GM23338 (cell line): ENCODE data around the gene IPO13. TPM values are rescaled to one million over a fixed set of nuclear protein-coding genes. Genes with fewer than 3 reads are reported as not detected.
A peak's percentile ranks its signal among the peaks of the same experiment; 100 is the strongest.

ENCODE experiments used
- ATAC-seq: fragments of 200-7000 bp; cut with Tn5 transposase; 3 replicates; pipeline ENCODE4 v1.9.1; 2020
- DNase-seq: peaks from one replicate; pipeline ENCODE4 v3.0.0-alpha.2; 2015; ENCODE audit warnings: low spot score
- H2AFZ ChIP-seq: fragments of 200-600 bp; sonication (generic); 2 replicates; pipeline ENCODE4 v1.8.0; 2016; ENCODE audit warnings: antibody characterized with exemption, mild to moderate bottlenecking, moderate library complexity
- H3F3A ChIP-seq: fragments of 200-600 bp; sonication (generic); replicated peaks from 2 replicates; pipeline ENCODE4 v1.8.0; 2017; ENCODE audit warnings: antibody characterized with exemption, mixed run types, low read depth
- H3K27ac ChIP-seq: fragments of 200-600 bp; sonication (generic); 2 replicates; pipeline ENCODE4 v1.6.1; 2016; ENCODE audit warnings: low read depth
- H3K27me3 ChIP-seq: fragments of 200-600 bp; sonication (generic); 2 replicates; pipeline ENCODE4 v1.8.0; 2016; ENCODE audit warnings: mild to moderate bottlenecking, mixed run types, moderate library complexity; ENCODE audit not compliant: insufficient read depth
- H3K36me3 ChIP-seq: fragments of 200-600 bp; sonication (generic); 2 replicates; pipeline ENCODE4 v1.8.0; 2016; ENCODE audit warnings: mild to moderate bottlenecking; ENCODE audit not compliant: insufficient read depth
- H3K4me1 ChIP-seq: fragments of 200-600 bp; sonication (generic); 2 replicates; pipeline ENCODE4 v1.8.0; 2016; ENCODE audit warnings: mild to moderate bottlenecking, moderate library complexity; ENCODE audit not compliant: insufficient read depth
- H3K4me2 ChIP-seq: fragments of 200-600 bp; sonication (generic); 2 replicates; pipeline ENCODE4 v1.7.1; 2017; ENCODE audit warnings: mixed run types
- H3K4me3 ChIP-seq: fragments of 200-600 bp; sonication (generic); 2 replicates; pipeline ENCODE4 v1.6.1; 2016; ENCODE audit warnings: mixed run types
- H3K79me2 ChIP-seq: fragments of 200-600 bp; sonication (generic); replicated peaks from 2 replicates; pipeline ENCODE4 v1.8.0; 2017; ENCODE audit warnings: mild to moderate bottlenecking; ENCODE audit not compliant: insufficient read depth
- H3K9me2 ChIP-seq: fragments of 200-600 bp; sonication (generic); 2 replicates; pipeline ENCODE4 v1.8.0; 2017; ENCODE audit not compliant: insufficient read depth
- H4K20me1 ChIP-seq: fragments of 200-600 bp; sonication (generic); replicated peaks from 2 replicates; pipeline ENCODE4 v1.8.0; 2017; ENCODE audit warnings: mild to moderate bottlenecking; ENCODE audit not compliant: insufficient read depth
- H3K27ac Mint-ChIP-seq: 2 replicates; pipeline ENCODE4 v1.8.0; 2020; ENCODE audit warnings: inconsistent platforms, mild to moderate bottlenecking, moderate library complexity, mixed read lengths
- H3K27me3 Mint-ChIP-seq: 3 replicates; pipeline ENCODE4 v1.8.0; 2022; ENCODE audit warnings: low read depth, mild to moderate bottlenecking, moderate library complexity, mixed read lengths, inconsistent platforms; ENCODE audit not compliant: insufficient read depth, poor library complexity
- H3K36me3 Mint-ChIP-seq: 3 replicates; pipeline ENCODE4 v1.8.0; 2021; ENCODE audit warnings: low read depth, mild to moderate bottlenecking, inconsistent platforms, moderate library complexity, mixed read lengths
- H3K4me1 Mint-ChIP-seq: 3 replicates; pipeline ENCODE4 v1.8.0; 2020; ENCODE audit warnings: mild to moderate bottlenecking, inconsistent platforms, mixed read lengths
- H3K4me3 Mint-ChIP-seq: 3 replicates; pipeline ENCODE4 v1.8.0; 2021; ENCODE audit warnings: moderate library complexity, mild to moderate bottlenecking, inconsistent platforms, mixed read lengths
- H3K9me3 Mint-ChIP-seq: 3 replicates; pipeline ENCODE4 v1.8.0; 2020; ENCODE audit warnings: moderate library complexity, mild to moderate bottlenecking, inconsistent platforms, mixed read lengths
- CREB1 ChIP-seq: fragments of 250-450 bp; sonication (Bioruptor Pico); IDR thresholded peaks from 2 replicates; pipeline ENCODE4 v1.5.0; 2020; ENCODE audit warnings: low read depth, mild to moderate bottlenecking, moderate library complexity
- EZH2 ChIP-seq: fragments of 200-600 bp; sonication (generic); IDR thresholded peaks from one replicate; pipeline ENCODE4 v1.8.0; 2017; ENCODE audit warnings: antibody characterized with exemption, mild to moderate bottlenecking, low read depth; ENCODE audit not compliant: unreplicated experiment
- EZH2phosphoT487 ChIP-seq: fragments of 200-600 bp; sonication (generic); IDR thresholded peaks from one replicate; pipeline ENCODE4 v1.8.1; 2018; ENCODE audit warnings: antibody characterized with exemption; ENCODE audit not compliant: unreplicated experiment
- JUNB ChIP-seq: IDR thresholded peaks from one replicate; pipeline ENCODE4 v1.6.1; 2016; ENCODE audit warnings: antibody characterized with exemption; ENCODE audit not compliant: unreplicated experiment
- REST ChIP-seq: IDR thresholded peaks from one replicate; pipeline ENCODE4 v1.6.1; 2018; ENCODE audit warnings: antibody characterized with exemption; ENCODE audit not compliant: unreplicated experiment
- STAT1 ChIP-seq: IDR thresholded peaks from one replicate; pipeline ENCODE4 v1.6.1; 2016; ENCODE audit warnings: antibody characterized with exemption; ENCODE audit not compliant: unreplicated experiment
- ZNF331 ChIP-seq: fragments of 250-450 bp; sonication (Bioruptor Pico); IDR thresholded peaks from 2 replicates; pipeline ENCODE4 v1.5.0; 2020; ENCODE audit warnings: low read depth, mild to moderate bottlenecking, moderate library complexity
- polyA plus RNA-seq: library from polyadenylated mRNA; unstranded; fragments of >200 nt; fragmentation: Nextera tagmentation; extraction: Ambion mirVana; gene quantifications from 2 replicates; pipeline ENCODE4 v1.2.1, GENCODE V29; 2016
- total RNA-seq: library from RNA; depleted of rRNA; stranded (reverse); fragments of >200 nt; shearing (Covaris generic); gene quantifications from 2 replicates; pipeline ENCODE4 v1.2.3, GENCODE V29; 2014
- TF ChIP-seq, protein P1 (sequence below), 2 experiments: fragments of 200-600 bp in 1 of 2; sonication (generic) in 1 of 2; conservative IDR thresholded peaks; 2 replicates each; pipeline versions ENCODE4 v1.5.1 to v1.6.1; 2016 to 2017; ENCODE audit warnings: antibody characterized with exemption in 2 of 2, low read depth in 2 of 2, mild to moderate bottlenecking in 2 of 2, moderate library complexity in 1 of 2
- TF ChIP-seq, protein P2 (sequence below): fragments of 250-450 bp; sonication (Bioruptor Pico); IDR thresholded peaks from 2 replicates; pipeline ENCODE4 v1.5.0; 2020; ENCODE audit warnings: mild to moderate bottlenecking, moderate library complexity

IPO13 gene
- total and polyA plus RNA-seq, 2 experiments from 2014 or later: 10.4 to 22.8 TPM

GRCh38 chr1:44013949-44014348 lies 67.2 kb downstream of the IPO13 start (continued):
- TF ChIP-seq STAT1: no peak
- no peak for TF ChIP-seq ZNF331
- TF ChIP-seq, protein P1, sequence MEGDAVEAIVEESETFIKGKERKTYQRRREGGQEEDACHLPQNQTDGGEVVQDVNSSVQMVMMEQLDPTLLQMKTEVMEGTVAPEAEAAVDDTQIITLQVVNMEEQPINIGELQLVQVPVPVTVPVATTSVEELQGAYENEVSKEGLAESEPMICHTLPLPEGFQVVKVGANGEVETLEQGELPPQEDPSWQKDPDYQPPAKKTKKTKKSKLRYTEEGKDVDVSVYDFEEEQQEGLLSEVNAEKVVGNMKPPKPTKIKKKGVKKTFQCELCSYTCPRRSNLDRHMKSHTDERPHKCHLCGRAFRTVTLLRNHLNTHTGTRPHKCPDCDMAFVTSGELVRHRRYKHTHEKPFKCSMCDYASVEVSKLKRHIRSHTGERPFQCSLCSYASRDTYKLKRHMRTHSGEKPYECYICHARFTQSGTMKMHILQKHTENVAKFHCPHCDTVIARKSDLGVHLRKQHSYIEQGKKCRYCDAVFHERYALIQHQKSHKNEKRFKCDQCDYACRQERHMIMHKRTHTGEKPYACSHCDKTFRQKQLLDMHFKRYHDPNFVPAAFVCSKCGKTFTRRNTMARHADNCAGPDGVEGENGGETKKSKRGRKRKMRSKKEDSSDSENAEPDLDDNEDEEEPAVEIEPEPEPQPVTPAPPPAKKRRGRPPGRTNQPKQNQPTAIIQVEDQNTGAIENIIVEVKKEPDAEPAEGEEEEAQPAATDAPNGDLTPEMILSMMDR (conservative IDR thresholded peaks at IDR 0.05; ENCODE audit: low read depth in 2 of 2): no peak

GRCh38 chr1:44014365-44015104 lies 67.8 kb downstream of the IPO13 start:
- Histone ChIP-seq H3K4me2 (no peak overlapping the region), H3K79me2 (no peaks in the 10 kb centered on the region), H4K20me1 (peaks cover 7% of the 10 kb centered on the region; the same call in 1 of the 2 replicates), H3K4me1 (no peaks in the 10 kb centered on the region), H3F3A (no peaks in the 10 kb centered on the region), H3K27me3 (no peaks in the 10 kb centered on the region), H3K9me2 (no peaks in the 10 kb centered on the region), H3K27ac (no peak overlapping the region), H3K36me3 (no peaks in the 10 kb centered on the region; the same call in 1 of the 2 replicates), H3K4me3 (no peak overlapping the region), H2AFZ (no peak overlapping the region)
- Mint-ChIP-seq H3K4me1 (peaks cover 12% of the 10 kb centered on the region), H3K27me3 (peaks cover 3% of the 10 kb centered on the region), H3K36me3 (peaks cover 10% of the 10 kb centered on the region), H3K4me3 (no peak overlapping the region), H3K27ac (peak overlapping the region; percentile 24; the same call in 1 of the 2 replicates), H3K9me3 (no peaks in the 10 kb centered on the region)
- ATAC-seq (no peak), DNase-seq (no peak)
- TF ChIP-seq CREB1 (CRISPR knock-in tag) (no peak), REST (no peak), JUNB (no peak), EZH2phosphoT487 (no peak), ZNF331 (no peak), EZH2 (no peak)
- TF ChIP-seq, protein P2, sequence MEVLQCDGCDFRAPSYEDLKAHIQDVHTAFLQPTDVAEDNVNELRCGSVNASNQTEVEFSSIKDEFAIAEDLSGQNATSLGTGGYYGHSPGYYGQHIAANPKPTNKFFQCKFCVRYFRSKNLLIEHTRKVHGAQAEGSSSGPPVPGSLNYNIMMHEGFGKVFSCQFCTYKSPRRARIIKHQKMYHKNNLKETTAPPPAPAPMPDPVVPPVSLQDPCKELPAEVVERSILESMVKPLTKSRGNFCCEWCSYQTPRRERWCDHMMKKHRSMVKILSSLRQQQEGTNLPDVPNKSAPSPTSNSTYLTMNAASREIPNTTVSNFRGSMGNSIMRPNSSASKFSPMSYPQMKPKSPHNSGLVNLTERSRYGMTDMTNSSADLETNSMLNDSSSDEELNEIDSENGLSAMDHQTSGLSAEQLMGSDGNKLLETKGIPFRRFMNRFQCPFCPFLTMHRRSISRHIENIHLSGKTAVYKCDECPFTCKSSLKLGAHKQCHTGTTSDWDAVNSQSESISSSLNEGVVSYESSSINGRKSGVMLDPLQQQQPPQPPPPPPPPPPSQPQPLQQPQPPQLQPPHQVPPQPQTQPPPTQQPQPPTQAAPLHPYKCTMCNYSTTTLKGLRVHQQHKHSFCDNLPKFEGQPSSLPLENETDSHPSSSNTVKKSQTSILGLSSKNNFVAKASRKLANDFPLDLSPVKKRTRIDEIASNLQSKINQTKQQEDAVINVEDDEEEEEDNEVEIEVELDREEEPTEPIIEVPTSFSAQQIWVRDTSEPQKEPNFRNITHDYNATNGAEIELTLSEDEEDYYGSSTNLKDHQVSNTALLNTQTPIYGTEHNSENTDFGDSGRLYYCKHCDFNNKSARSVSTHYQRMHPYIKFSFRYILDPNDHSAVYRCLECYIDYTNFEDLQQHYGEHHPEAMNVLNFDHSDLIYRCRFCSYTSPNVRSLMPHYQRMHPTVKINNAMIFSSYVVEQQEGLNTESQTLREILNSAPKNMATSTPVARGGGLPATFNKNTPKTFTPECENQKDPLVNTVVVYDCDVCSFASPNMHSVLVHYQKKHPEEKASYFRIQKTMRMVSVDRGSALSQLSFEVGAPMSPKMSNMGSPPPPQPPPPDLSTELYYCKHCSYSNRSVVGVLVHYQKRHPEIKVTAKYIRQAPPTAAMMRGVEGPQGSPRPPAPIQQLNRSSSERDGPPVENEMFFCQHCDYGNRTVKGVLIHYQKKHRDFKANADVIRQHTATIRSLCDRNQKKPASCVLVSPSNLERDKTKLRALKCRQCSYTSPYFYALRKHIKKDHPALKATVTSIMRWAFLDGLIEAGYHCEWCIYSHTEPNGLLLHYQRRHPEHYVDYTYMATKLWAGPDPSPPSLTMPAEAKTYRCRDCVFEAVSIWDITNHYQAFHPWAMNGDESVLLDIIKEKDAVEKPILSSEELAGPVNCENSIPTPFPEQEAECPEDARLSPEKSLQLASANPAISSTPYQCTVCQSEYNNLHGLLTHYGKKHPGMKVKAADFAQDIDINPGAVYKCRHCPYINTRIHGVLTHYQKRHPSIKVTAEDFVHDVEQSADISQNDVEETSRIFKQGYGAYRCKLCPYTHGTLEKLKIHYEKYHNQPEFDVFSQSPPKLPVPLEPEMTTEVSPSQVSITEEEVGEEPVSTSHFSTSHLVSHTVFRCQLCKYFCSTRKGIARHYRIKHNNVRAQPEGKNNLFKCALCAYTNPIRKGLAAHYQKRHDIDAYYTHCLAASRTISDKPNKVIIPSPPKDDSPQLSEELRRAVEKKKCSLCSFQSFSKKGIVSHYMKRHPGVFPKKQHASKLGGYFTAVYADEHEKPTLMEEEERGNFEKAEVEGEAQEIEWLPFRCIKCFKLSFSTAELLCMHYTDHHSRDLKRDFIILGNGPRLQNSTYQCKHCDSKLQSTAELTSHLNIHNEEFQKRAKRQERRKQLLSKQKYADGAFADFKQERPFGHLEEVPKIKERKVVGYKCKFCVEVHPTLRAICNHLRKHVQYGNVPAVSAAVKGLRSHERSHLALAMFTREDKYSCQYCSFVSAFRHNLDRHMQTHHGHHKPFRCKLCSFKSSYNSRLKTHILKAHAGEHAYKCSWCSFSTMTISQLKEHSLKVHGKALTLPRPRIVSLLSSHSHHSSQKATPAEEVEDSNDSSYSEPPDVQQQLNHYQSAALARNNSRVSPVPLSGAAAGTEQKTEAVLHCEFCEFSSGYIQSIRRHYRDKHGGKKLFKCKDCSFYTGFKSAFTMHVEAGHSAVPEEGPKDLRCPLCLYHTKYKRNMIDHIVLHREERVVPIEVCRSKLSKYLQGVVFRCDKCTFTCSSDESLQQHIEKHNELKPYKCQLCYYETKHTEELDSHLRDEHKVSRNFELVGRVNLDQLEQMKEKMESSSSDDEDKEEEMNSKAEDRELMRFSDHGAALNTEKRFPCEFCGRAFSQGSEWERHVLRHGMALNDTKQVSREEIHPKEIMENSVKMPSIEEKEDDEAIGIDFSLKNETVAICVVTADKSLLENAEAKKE (CRISPR knock-in tag): no peak
- TF ChIP-seq, protein P1 (conservative IDR thresholded peaks at IDR 0.05; ENCODE audit: low read depth in 2 of 2): no peak
